Liver (tissue), 9 donors: ENCODE results near the gene ACOXL. TPM values are rescaled to one million over a fixed set of nuclear protein-coding genes. Genes with fewer than 3 reads are reported as not detected.

Source experiments
- DNase-seq: peaks from one replicate; pipeline ENCODE4 v3.0.0-alpha.2; 2017; ENCODE audit warnings: low spot score
- H3K27ac ChIP-seq, 2 donors: one replicate each; pipeline ENCODE4 v1.7.0; 2013; ENCODE audit warnings: inconsistent platforms in 2 of 2, low read length in 2 of 2, control low read depth in 1 of 2, low read depth in 1 of 2, mild to moderate bottlenecking in 1 of 2
- H3K27me3 ChIP-seq, 4 donors: one replicate each; pipeline versions ENCODE4 v1.6.1 to v1.7.0; 2013; ENCODE audit warnings: low read length in 3 of 4, inconsistent platforms in 1 of 4, mild to moderate bottlenecking in 1 of 4, moderate library complexity in 1 of 4; ENCODE audit not compliant: control insufficient read depth in 4 of 4, insufficient read depth in 4 of 4
- H3K36me3 ChIP-seq, 4 donors: one replicate each; pipeline versions ENCODE4 v1.6.1 to v1.7.0; 2013; ENCODE audit warnings: low read length in 3 of 4, mild to moderate bottlenecking in 3 of 4, low read depth in 1 of 4, moderate library complexity in 1 of 4; ENCODE audit not compliant: control insufficient read depth in 4 of 4, insufficient read depth in 3 of 4
- H3K4me1 ChIP-seq, 4 donors: one replicate each; pipeline versions ENCODE4 v1.6.1 to v1.7.0; 2013; ENCODE audit warnings: low read length in 3 of 4, mild to moderate bottlenecking in 3 of 4, moderate library complexity in 1 of 4; ENCODE audit not compliant: control insufficient read depth in 4 of 4, insufficient read depth in 4 of 4
- H3K4me3 ChIP-seq, 3 donors: one replicate each; pipeline versions ENCODE4 v1.6.1 to v1.7.0; 2013; ENCODE audit warnings: low read length in 3 of 3, control low read depth in 1 of 3, low read depth in 1 of 3, mild to moderate bottlenecking in 1 of 3
- H3K9ac ChIP-seq, 2 donors: one replicate each; pipeline ENCODE4 v1.7.0; 2013; ENCODE audit warnings: low read length in 2 of 2, mild to moderate bottlenecking in 2 of 2, moderate library complexity in 2 of 2, control low read depth in 1 of 2, low read depth in 1 of 2
- H3K9me3 ChIP-seq, 4 donors: one replicate each; pipeline versions ENCODE4 v1.6.1 to v1.7.0; 2013; ENCODE audit warnings: low read length in 3 of 4; ENCODE audit not compliant: control insufficient read depth in 4 of 4
- ATF3 ChIP-seq: IDR thresholded peaks from 2 replicates; pipeline ENCODE4 v1.6.1; 2016; ENCODE audit warnings: antibody characterized with exemption
- CTCF ChIP-seq: fragments of 150-350 bp; IDR thresholded peaks from 2 replicates; pipeline ENCODE4 v1.5.1; 2017; ENCODE audit warnings: improper control_type of control experiment, low read depth, low read length; ENCODE audit not compliant: missing input control
- EGR1 ChIP-seq, 2 donors: IDR thresholded peaks; 2 replicates each; pipeline ENCODE4 v1.6.1; 2016 to 2018; ENCODE audit warnings: antibody characterized with exemption in 2 of 2, low read depth in 2 of 2
- FOXA1 ChIP-seq: IDR thresholded peaks from 2 replicates; pipeline ENCODE4 v1.6.1; 2016; ENCODE audit warnings: antibody characterized with exemption
- FOXA2 ChIP-seq: IDR thresholded peaks from 2 replicates; pipeline ENCODE4 v1.6.1; 2016; ENCODE audit warnings: antibody characterized with exemption
- GABPA ChIP-seq, 2 donors: IDR thresholded peaks in 1 of 2; conservative IDR thresholded peaks in 1 of 2; 2 replicates each; pipeline ENCODE4 v1.6.1; 2016; ENCODE audit warnings: antibody characterized with exemption in 2 of 2, mild to moderate bottlenecking in 1 of 2, moderate library complexity in 1 of 2
- HNF4A ChIP-seq, 2 donors: conservative IDR thresholded peaks; 2 replicates each; pipeline ENCODE4 v1.6.1; 2016; ENCODE audit warnings: antibody characterized with exemption in 2 of 2, mild to moderate bottlenecking in 2 of 2
- HNF4G ChIP-seq: IDR thresholded peaks from 2 replicates; pipeline ENCODE4 v1.6.1; 2016; ENCODE audit warnings: antibody characterized with exemption
- JUND ChIP-seq, 2 donors: IDR thresholded peaks; 2 replicates each; pipeline ENCODE4 v1.6.1; 2016; ENCODE audit warnings: antibody characterized with exemption in 2 of 2
- MAX ChIP-seq: IDR thresholded peaks from 2 replicates; pipeline ENCODE4 v1.6.1; 2016; ENCODE audit warnings: antibody characterized with exemption
- NR2F2 ChIP-seq: IDR thresholded peaks from 2 replicates; pipeline ENCODE4 v1.6.1; 2016; ENCODE audit warnings: antibody characterized with exemption
- RAD21 ChIP-seq, 2 donors: IDR thresholded peaks; 2 replicates each; pipeline ENCODE4 v1.6.1; 2016; ENCODE audit warnings: antibody characterized with exemption in 2 of 2, mild to moderate bottlenecking in 2 of 2
- REST ChIP-seq: IDR thresholded peaks from 2 replicates; pipeline ENCODE4 v1.6.1; 2016; ENCODE audit warnings: antibody characterized with exemption, mild to moderate bottlenecking
- RXRA ChIP-seq, 2 donors: IDR thresholded peaks; 2 replicates each; pipeline ENCODE4 v1.6.1; 2017 to 2018; ENCODE audit warnings: antibody characterized with exemption in 2 of 2, mild to moderate bottlenecking in 1 of 2
- SP1 ChIP-seq: IDR thresholded peaks from 2 replicates; pipeline ENCODE4 v1.6.1; 2018; ENCODE audit warnings: antibody characterized with exemption, mild to moderate bottlenecking
- TAF1 ChIP-seq: conservative IDR thresholded peaks from 2 replicates; pipeline ENCODE4 v1.6.1; 2016; ENCODE audit warnings: antibody characterized with exemption, mild to moderate bottlenecking
- YY1 ChIP-seq: IDR thresholded peaks from 2 replicates; pipeline ENCODE4 v1.6.1; 2016; ENCODE audit warnings: antibody characterized with exemption, mild to moderate bottlenecking
- ZBTB33 ChIP-seq: IDR thresholded peaks from 2 replicates; pipeline ENCODE4 v1.6.1; 2016; ENCODE audit warnings: antibody characterized with exemption
- whole genome bisulfite sequencing: extraction: QIAGEN DNeasy Blood & Tissue Kit; methylation state at CpG from one replicate; pipeline ENCODE4 v1.1.7; 2013; 5-methylcytosine and 5-hydroxymethylcytosine counted together
- polyA plus RNA-seq, 2 donors: library from polyadenylated mRNA; stranded (reverse) in 1 of 2; unstranded in 1 of 2; fragments of 200-250 nt in 1 of 2; fragments of >200 nt in 1 of 2; fragmentation: Nextera tagmentation in 1 of 2; extraction: Ambion mirVana in 1 of 2; gene quantifications; one replicate each; pipeline versions ENCODE4 v1.2.1 to v1.2.3, GENCODE V29; 2013 to 2015
- total RNA-seq, 2 donors: library from RNA; depleted of rRNA; stranded (reverse); fragments of >200 nt; gene quantifications; one replicate each; pipeline ENCODE4 v1.2.3, GENCODE V29; 2014
- donor health status: healthy.
- donor health status: healthy.
- donor health status: healthy.
- donor health status: healthy.
- donor health status: healthy.

ACOXL gene
- total and polyA plus RNA-seq, 4 donors: 0.07 TPM; not detected in 3

GRCh38 chr2:111128096-111128495 is 395.7 kb downstream of the ACOXL start:
- no peak overlapping the region for H3K27ac ChIP-seq
- no peak for DNase-seq
- 88% methylated on average over 2 of the region's 2 CpGs for WGBS
- no peak overlapping the region for H3K9ac ChIP-seq
- TF ChIP-seq MAX (no peak), CTCF (no peak), HNF4G (no peak), REST (no peak), ZBTB33 (no peak), GABPA (IDR thresholded peaks at IDR 0.05 in 1 of 2, conservative IDR thresholded peaks at IDR 0.05 in 1 of 2) (no peak), RXRA (IDR thresholded peaks at IDR 0.05) (no peak), FOXA2 (no peak), TAF1 (no peak), YY1 (no peak), JUND (IDR thresholded peaks at IDR 0.05) (no peak), EGR1 (IDR thresholded peaks at IDR 0.05; ENCODE audit: low read depth in 2 of 2) (no peak), FOXA1 (no peak), NR2F2 (no peak), SP1 (no peak), RAD21 (IDR thresholded peaks at IDR 0.05) (no peak), HNF4A (conservative IDR thresholded peaks at IDR 0.05) (no peak), ATF3 (no peak)
- H3K4me3 ChIP-seq: no peak overlapping the region
- no peaks in the 10 kb centered on the region for H3K9me3 ChIP-seq
- H3K36me3 ChIP-seq: peaks cover 5 to 48% (median 41%) of the 10 kb centered on the region in 4 donors
- H3K4me1 ChIP-seq: peaks cover 4 to 18% (median 10%) of the 10 kb centered on the region in 4 donors
- no peaks in the 10 kb centered on the region for H3K27me3 ChIP-seq
